ENCODE results near the gene PKLR. TPM values are rescaled to one million over a fixed set of nuclear protein-coding genes. Genes with fewer than 3 reads are reported as not detected.

The PKLR gene
- total and polyA plus RNA-seq, 2 of the 8 experiments (the other 6 are each of a cell fraction or from before 2014, with no cell fraction given): 2.3 to 7.5 TPM

GRCh38 chr1:155308493-155309422, 7.5 kb upstream of the PKLR start, which contains the start of gene FDPS (continued):
- TF ChIP-seq PHF8 (conservative IDR thresholded peaks at IDR 0.05; ENCODE audit: low read depth, low read length) (peak; percentile 66), ATF2 (IDR thresholded peaks at IDR 0.05; ENCODE audit: low read length) (no peak), KDM1A (IDR thresholded peaks at IDR 0.05; ENCODE audit: borderline replicate concordance, low read length) (no peak), KDM5A (IDR thresholded peaks at IDR 0.05; ENCODE audit: low read length) (peak; percentile 65; the same call in 1 of the 2 replicates), USF2 (IDR thresholded peaks at IDR 0.05; ENCODE audit: low read length) (peak; percentile 72), MAX (IDR thresholded peaks at IDR 0.05) (peak; percentile 82), CREB1 (IDR thresholded peaks at IDR 0.05) (peak; percentile 96), E2F6 (IDR thresholded peaks at IDR 0.05) (peak; percentile 78), CHD2 (IDR thresholded peaks at IDR 0.05; ENCODE audit: low read length) (peak; percentile 92), TEAD4 (IDR thresholded peaks at IDR 0.05; ENCODE audit: low read depth, low read length) (0 out of 2 replicates have a peak, but pooled peaks have one; percentile 4), BACH1 (IDR thresholded peaks at IDR 0.05; ENCODE audit: low read length) (peak; percentile 95), MAFK (IDR thresholded peaks at IDR 0.05; ENCODE audit: low read depth, low read length) (no peak), CHD1 (IDR thresholded peaks at IDR 0.05; ENCODE audit: low read depth, low read length) (no peak), TAF1 (IDR thresholded peaks at IDR 0.05; ENCODE audit: low read depth, low read length) (peak; percentile 91), GTF2F1 (IDR thresholded peaks at IDR 0.05; ENCODE audit: borderline replicate concordance, low read depth, low read length) (peak; percentile 50; the same call in 1 of the 2 replicates), BRCA1 (IDR thresholded peaks at IDR 0.05; ENCODE audit: low read depth, low read length) (peak; percentile 46; the same call in 1 of the 2 replicates), TBP (IDR thresholded peaks at IDR 0.05; ENCODE audit: low read depth, low read length) (peak; percentile 89), SP1 (IDR thresholded peaks at IDR 0.05; ENCODE audit: low read depth, low read length) (peak; percentile 88), POLR2AphosphoS5 (IDR thresholded peaks at IDR 0.05; ENCODE audit: low read depth, low read length) (peak; percentile 44), TCF12 (IDR thresholded peaks at IDR 0.05; ENCODE audit: low read depth, low read length) (no peak)

All from H1 (cell line).